HUES64 (cell line): ENCODE results near the gene PLOD2. TPM values are rescaled to one million over a fixed set of nuclear protein-coding genes. Genes with fewer than 3 reads are reported as not detected.
A peak's percentile ranks its signal among the peaks of the same experiment; 100 is the strongest.

Source experiments
- H3K27ac ChIP-seq: 2 replicates; pipeline ENCODE4 v1.7.0; 2013; ENCODE audit warnings: low read depth, low read length, inconsistent platforms
- H3K27me3 ChIP-seq: 2 replicates; pipeline ENCODE4 v1.6.1; 2013; ENCODE audit warnings: mild to moderate bottlenecking, low read length; ENCODE audit not compliant: insufficient read depth
- H3K36me3 ChIP-seq: 2 replicates; pipeline ENCODE4 v1.6.1; 2013; ENCODE audit warnings: mild to moderate bottlenecking, low read length; ENCODE audit not compliant: insufficient read depth
- H3K4me1 ChIP-seq: 2 replicates; pipeline ENCODE4 v1.6.1; 2013; ENCODE audit warnings: mild to moderate bottlenecking, low read length, moderate library complexity; ENCODE audit not compliant: insufficient read depth
- H3K4me3 ChIP-seq: 2 replicates; pipeline ENCODE4 v1.5.1; 2013; ENCODE audit warnings: mild to moderate bottlenecking, low read length, moderate library complexity
- H3K9ac ChIP-seq: 2 replicates; pipeline ENCODE4 v1.6.1; 2013; ENCODE audit warnings: mild to moderate bottlenecking, low read depth, low read length
- H3K9me3 ChIP-seq: 2 replicates; pipeline ENCODE4 v1.6.1; 2013; ENCODE audit warnings: low read depth, low read length; ENCODE audit not compliant: insufficient read depth
- WGBS: fragments of 150-250, 120-280 bp; methylation state at CpG from one replicate; pipeline ENCODE4 v1.1.7; 2013; ENCODE audit warnings: missing lambda C conversion rate; 5-methylcytosine and 5-hydroxymethylcytosine counted together
- polyA plus RNA-seq, 2 experiments: library from polyadenylated mRNA; stranded (reverse); fragments of 50-300 nt; gene quantifications; one replicate each; pipeline ENCODE4 v1.2.3, GENCODE V29; 2013

The PLOD2 gene
- 15.7 TPM for polyA plus RNA-seq (2013, experiment 1 of 2)
- polyA plus RNA-seq (2013, experiment 2 of 2) = 24.5 TPM

DNA sequence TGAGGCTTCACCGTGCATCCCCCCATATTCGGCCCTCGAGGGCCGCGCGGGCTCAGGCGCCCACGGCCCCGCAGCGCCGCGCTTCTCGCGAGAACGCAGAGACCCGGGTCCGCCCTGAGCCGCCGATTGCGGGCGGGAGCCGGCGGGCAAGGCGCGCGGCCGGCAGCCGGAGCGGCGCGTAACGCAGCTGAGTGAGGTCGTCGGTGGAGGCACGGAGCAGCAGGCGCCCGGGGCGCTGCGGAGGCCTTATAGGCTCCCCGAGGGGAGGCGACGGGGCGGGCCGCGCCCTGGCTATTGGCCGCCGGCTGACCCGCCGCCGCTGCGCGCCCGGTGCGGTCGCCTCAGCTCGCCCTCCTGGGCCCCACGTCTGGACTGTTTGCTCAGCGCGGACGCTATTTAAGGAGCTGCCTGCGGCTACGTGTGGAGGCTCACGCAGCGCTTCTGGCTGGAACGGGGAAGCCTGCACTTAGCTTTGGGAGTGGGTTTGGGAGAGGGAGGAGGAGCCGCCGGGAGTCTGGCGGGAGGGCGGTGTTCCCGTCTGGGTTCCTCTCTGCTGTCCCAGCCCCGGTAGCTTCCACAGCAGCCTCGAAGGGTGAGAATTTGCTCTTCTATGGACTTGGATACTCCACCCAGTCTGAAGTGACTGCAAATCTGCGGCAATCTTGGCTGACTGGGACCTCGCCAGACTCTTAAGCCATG, at the start of gene PLOD2:
Gene PLOD2 (minus strand): TSS at position 221 of the 699 bp plus-strand sequence. CDS start 195 bp downstream, at position 26.
- Histone ChIP-seq H3K4me1 (peaks cover 43% of the 10 kb centered on the region), H3K27me3 (peaks cover 15% of the 10 kb centered on the region; the same call in 1 of the 2 replicates), H3K36me3 (no peaks in the 10 kb centered on the region), H3K27ac (peak within 1 kb of the TSS; percentile 69; the same call in 1 of the 2 replicates), H3K9me3 (no peaks in the 10 kb centered on the region), H3K4me3 (peak within 1 kb of the TSS; percentile 80), H3K9ac (peak within 1 kb of the TSS; percentile 76)
- WGBS = 2% methylated on average over 74 of the region's 74 CpGs

DNA sequence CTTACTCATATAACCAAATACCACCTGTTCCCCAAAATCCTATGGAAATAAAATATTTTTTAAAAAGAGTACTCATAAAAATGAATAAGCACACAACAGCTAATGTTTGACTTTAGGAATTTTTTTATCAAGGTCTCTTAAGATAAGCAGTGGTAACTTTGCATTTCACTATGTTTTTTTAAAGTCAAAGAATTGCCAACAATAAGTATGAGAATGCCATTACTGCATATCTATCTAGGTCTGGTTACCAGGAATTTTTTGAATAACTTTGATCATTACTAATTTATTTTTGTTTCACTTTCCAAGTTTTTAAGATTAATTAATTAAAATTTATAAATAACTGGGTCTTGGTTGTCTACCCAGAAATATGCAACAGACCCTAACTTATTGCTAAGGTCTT, 48.4 kb upstream of the PLOD2 start:
- Histone ChIP-seq H3K27me3 (no peaks in the 10 kb centered on the region), H3K9me3 (no peaks in the 10 kb centered on the region), H3K36me3 (no peaks in the 10 kb centered on the region), H3K4me1 (no peaks in the 10 kb centered on the region), H3K4me3 (no peak overlapping the region), H3K9ac (no peak overlapping the region), H3K27ac (no peak overlapping the region)

DNA sequence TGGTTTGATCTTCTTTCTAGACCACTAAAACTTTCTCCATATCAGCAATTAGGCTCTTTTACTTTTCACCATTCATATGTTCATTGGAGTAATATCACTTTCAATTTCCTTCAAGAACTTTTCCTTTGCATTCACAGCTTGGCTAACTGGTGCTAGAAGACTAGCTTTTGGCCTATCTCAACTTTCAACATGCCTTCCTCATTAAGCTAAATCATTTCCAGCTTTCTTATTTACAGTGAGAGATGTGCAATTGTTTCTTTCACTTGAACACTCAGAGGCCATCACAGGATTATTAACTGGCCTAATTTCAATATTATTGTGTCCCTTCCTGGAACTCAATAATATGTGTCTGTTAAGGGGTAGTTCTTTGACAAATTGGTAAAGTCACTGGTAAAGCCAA, 42.8 kb upstream of the PLOD2 start:
- no peaks in the 10 kb centered on the region for H3K36me3 ChIP-seq
- no peak overlapping the region for H3K9ac ChIP-seq
- no peaks in the 10 kb centered on the region for H3K9me3 ChIP-seq
- no peaks in the 10 kb centered on the region for H3K27me3 ChIP-seq
- no peaks in the 10 kb centered on the region for H3K4me1 ChIP-seq
- H3K4me3 ChIP-seq = no peak overlapping the region
- no peak overlapping the region for H3K27ac ChIP-seq

DNA sequence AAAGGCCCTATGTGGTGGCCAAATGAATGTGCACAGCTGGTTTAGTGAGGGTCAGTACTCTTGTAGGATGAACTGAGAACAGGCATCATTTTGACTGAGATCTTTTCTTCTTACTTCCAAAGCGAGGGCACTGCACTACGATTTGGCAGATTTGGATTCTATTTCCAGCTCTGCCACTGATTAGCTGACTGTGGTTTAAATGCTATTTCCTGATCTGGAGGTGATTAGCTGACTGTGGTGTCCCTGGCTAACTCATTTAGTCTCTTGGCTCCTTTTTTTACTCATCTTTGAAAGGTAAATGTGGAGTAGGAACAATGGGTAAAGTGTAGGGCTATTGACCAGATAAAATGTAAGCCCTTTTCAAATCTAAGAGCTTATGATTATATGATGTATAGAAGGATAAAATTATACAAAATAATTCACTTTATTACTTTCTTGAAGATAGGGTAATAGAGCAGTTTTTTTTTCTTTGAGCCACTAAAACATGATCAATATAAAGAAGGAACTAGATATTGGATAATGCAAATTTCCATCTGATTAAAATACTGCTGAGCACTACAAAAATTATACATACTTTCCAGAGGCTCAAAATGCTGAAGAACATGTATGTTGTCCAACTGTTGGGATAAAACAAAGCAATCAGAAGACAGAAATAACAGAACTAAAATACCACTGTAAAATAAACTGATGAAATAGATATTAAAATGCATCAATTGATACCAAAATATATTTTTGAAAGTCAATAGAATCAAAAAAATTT, 39.7 kb upstream of the PLOD2 start:
- H3K36me3 ChIP-seq = no peaks in the 10 kb centered on the region
- H3K4me1 ChIP-seq = no peaks in the 10 kb centered on the region
- no peaks in the 10 kb centered on the region for H3K27me3 ChIP-seq
- H3K9me3 ChIP-seq = no peaks in the 10 kb centered on the region
- WGBS = 100% methylated on average over 2 of the region's 2 CpGs
- no peak overlapping the region for H3K27ac ChIP-seq
- H3K9ac ChIP-seq = no peak overlapping the region
- no peak overlapping the region for H3K4me3 ChIP-seq

GRCh38 chr3:146199762-146200161, 38.8 kb upstream of the PLOD2 start:
- WGBS = 97% methylated on average over 5 of the region's 5 CpGs
- Histone ChIP-seq H3K36me3 (no peaks in the 10 kb centered on the region), H3K4me1 (no peaks in the 10 kb centered on the region), H3K4me3 (no peak overlapping the region), H3K9me3 (no peaks in the 10 kb centered on the region), H3K27me3 (no peaks in the 10 kb centered on the region), H3K9ac (no peak overlapping the region), H3K27ac (no peak overlapping the region)

GRCh38 chr3:146196789-146197188, 35.8 kb upstream of the PLOD2 start:
- Histone ChIP-seq H3K9ac (no peak overlapping the region), H3K27ac (no peak overlapping the region), H3K4me3 (no peak overlapping the region), H3K27me3 (no peaks in the 10 kb centered on the region), H3K4me1 (no peaks in the 10 kb centered on the region), H3K9me3 (no peaks in the 10 kb centered on the region), H3K36me3 (no peaks in the 10 kb centered on the region)
- 93% methylated on average over 2 of the region's 2 CpGs for WGBS

DNA sequence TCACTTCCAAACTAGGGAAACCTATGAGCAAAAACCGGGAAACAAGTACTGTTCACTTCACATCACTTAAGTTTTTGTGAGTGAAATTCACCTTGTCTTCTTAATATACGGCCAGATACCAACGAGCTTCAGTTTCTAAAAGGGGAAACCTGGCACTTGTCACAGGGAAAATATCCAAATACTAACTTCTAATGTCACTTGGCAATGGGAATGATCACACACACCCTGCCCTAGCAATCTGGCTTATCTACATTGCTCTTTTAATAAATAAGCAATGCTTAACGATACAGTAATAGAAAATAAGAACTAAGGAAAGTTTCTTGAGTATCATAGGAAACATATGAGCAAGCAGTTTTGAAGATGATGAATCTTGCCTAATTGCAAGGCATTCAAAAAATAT, 34.6 kb upstream of the PLOD2 start:
- Histone ChIP-seq H3K4me1 (no peaks in the 10 kb centered on the region), H3K9me3 (no peaks in the 10 kb centered on the region), H3K27ac (no peak overlapping the region), H3K36me3 (no peaks in the 10 kb centered on the region), H3K9ac (no peak overlapping the region), H3K4me3 (no peak overlapping the region), H3K27me3 (no peaks in the 10 kb centered on the region)
- WGBS = 97% methylated on average over 4 of the region's 4 CpGs

GRCh38 chr3:146195030-146195429, 34.0 kb upstream of the PLOD2 start:
- no peaks in the 10 kb centered on the region for H3K27me3 ChIP-seq
- no peaks in the 10 kb centered on the region for H3K36me3 ChIP-seq
- H3K4me1 ChIP-seq = no peaks in the 10 kb centered on the region
- WGBS = 99% methylated on average over 3 of the region's 3 CpGs
- H3K27ac ChIP-seq = no peak overlapping the region
- no peak overlapping the region for H3K9ac ChIP-seq
- no peaks in the 10 kb centered on the region for H3K9me3 ChIP-seq
- H3K4me3 ChIP-seq = no peak overlapping the region

DNA sequence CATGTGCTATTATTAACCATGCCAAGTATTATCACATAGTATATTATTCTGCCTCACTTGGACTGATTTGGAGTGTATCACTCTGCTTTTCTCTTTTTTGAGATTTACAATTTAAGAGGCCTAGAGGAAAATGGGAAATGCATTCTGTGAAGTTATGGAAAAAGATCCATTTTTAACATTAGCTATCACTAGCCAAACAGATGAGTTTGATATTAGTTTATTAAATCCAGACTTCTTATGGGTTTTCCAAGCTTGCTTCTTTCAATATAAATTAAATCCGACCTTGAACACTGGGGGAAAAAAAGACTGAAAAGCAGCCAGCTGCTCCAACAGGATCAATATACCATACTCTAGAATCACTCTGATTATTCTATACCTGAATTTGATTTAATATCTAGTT, 30.1 kb upstream of the PLOD2 start:
- Histone ChIP-seq H3K9ac (no peak overlapping the region), H3K9me3 (no peaks in the 10 kb centered on the region), H3K4me1 (no peaks in the 10 kb centered on the region), H3K4me3 (no peak overlapping the region), H3K27me3 (no peaks in the 10 kb centered on the region), H3K36me3 (no peaks in the 10 kb centered on the region), H3K27ac (no peak overlapping the region)
- 92% methylated on average over 1 of the region's 1 CpG for WGBS

- Histone ChIP-seq H3K36me3 (no peaks in the 10 kb centered on the region), H3K4me1 (no peaks in the 10 kb centered on the region), H3K4me3 (no peak overlapping the region), H3K27ac (no peak overlapping the region), H3K27me3 (no peaks in the 10 kb centered on the region), H3K9ac (no peak overlapping the region), H3K9me3 (no peaks in the 10 kb centered on the region)
- WGBS = 13% methylated on average over 6 of the region's 6 CpGs
Measured at GRCh38 chr3:146189519-146190173, 28.7 kb upstream of the PLOD2 start.

- no peaks in the 10 kb centered on the region for H3K27me3 ChIP-seq
- H3K4me1 ChIP-seq = no peaks in the 10 kb centered on the region
- no peak overlapping the region for H3K27ac ChIP-seq
- H3K9ac ChIP-seq = no peak overlapping the region
- WGBS = 69% methylated on average over 2 of the region's 2 CpGs
- no peaks in the 10 kb centered on the region for H3K9me3 ChIP-seq
- H3K4me3 ChIP-seq = no peak overlapping the region
- H3K36me3 ChIP-seq = no peaks in the 10 kb centered on the region
Measured at GRCh38 chr3:146187334-146187950, 26.5 kb upstream of the PLOD2 start.
